Esophagus muscularis mucosa (tissue), 3 donors: ENCODE data around the gene CDH26.

ENCODE experiments used
- POLR2A ChIP-seq: fragments of 450-650 bp; IDR thresholded peaks from one replicate; pipeline ENCODE4 v1.6.1; 2017; ENCODE audit warnings: antibody characterized with exemption, moderate library complexity, mild to moderate bottlenecking, low read depth
- TF ChIP-seq, protein P1 (sequence below), 3 experiments: fragments of 200-600 bp in 2 of 3; fragments of 450-650 bp in 1 of 3; sonication (generic) in 2 of 3; IDR thresholded peaks; one replicate each; pipeline ENCODE4 v1.5.1; 2017 to 2019; ENCODE audit warnings: antibody characterized with exemption in 3 of 3, mild to moderate bottlenecking in 2 of 3, moderate library complexity in 1 of 3

DNA sequence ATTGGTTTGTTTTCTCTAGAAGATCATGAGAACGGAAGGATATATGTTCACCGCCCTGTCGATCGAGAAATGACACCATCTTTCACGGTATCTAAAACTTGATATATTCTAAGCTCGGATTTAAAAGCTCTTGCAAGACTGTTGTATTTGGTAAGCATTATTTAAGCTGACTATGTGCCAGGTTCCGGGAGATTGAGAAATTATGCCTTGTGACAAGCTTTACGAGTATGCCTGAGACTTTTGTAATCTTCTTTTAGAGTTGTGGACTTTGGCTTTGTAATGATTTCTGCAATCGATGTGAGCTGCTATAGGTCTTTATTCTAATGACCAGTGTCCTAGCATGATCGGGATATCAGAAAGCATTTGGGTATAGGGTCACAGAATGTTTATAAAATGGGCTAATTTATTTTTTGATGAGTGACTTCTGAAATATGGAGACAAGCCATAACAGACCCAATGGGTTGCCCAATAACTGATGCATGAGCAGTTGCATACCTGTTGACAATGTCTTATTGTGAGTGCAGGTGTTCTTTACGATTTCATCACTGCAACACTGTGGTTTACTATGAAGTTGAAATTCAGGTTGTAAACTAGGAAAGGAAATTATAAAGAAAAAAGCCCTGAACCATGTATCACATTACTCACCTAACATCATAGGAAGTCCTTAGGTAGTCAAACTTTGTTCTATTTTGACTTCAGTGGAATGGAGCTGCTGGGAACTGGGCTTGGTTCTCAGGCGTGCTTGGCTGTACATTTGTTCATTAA, 14.0 kb downstream of the CDH26 start:
- TF ChIP-seq, protein P1, sequence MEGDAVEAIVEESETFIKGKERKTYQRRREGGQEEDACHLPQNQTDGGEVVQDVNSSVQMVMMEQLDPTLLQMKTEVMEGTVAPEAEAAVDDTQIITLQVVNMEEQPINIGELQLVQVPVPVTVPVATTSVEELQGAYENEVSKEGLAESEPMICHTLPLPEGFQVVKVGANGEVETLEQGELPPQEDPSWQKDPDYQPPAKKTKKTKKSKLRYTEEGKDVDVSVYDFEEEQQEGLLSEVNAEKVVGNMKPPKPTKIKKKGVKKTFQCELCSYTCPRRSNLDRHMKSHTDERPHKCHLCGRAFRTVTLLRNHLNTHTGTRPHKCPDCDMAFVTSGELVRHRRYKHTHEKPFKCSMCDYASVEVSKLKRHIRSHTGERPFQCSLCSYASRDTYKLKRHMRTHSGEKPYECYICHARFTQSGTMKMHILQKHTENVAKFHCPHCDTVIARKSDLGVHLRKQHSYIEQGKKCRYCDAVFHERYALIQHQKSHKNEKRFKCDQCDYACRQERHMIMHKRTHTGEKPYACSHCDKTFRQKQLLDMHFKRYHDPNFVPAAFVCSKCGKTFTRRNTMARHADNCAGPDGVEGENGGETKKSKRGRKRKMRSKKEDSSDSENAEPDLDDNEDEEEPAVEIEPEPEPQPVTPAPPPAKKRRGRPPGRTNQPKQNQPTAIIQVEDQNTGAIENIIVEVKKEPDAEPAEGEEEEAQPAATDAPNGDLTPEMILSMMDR (IDR thresholded peaks at IDR 0.05) = no peak
- no peak for TF ChIP-seq POLR2A
